Mesothelial cell of epicardium (in vitro differentiated cells): ENCODE data around the gene TEP1. TPM values are rescaled to one million over a fixed set of nuclear protein-coding genes. Genes with fewer than 3 reads are reported as not detected.

Experiments used
- DNase-seq, 2 experiments: peaks; one replicate each; pipeline ENCODE4 v3.0.0; 2021; ENCODE audit warnings: low spot score in 2 of 2; ENCODE audit not compliant: unreplicated experiment in 2 of 2
- H3K27ac Mint-ChIP-seq: 2 replicates; pipeline ENCODE4 v1.8.0; 2021; ENCODE audit warnings: mixed read lengths
- H3K27me3 Mint-ChIP-seq: 2 replicates; pipeline ENCODE4 v1.8.0; 2021; ENCODE audit warnings: low read depth, mixed read lengths
- H3K36me3 Mint-ChIP-seq: 2 replicates; pipeline ENCODE4 v1.8.0; 2021; ENCODE audit warnings: mixed read lengths
- H3K4me1 Mint-ChIP-seq: 2 replicates; pipeline ENCODE4 v1.8.0; 2021; ENCODE audit warnings: mixed read lengths
- H3K4me3 Mint-ChIP-seq: 2 replicates; pipeline ENCODE4 v1.8.0; 2021; ENCODE audit warnings: mild to moderate bottlenecking, moderate library complexity, mixed read lengths
- H3K9me3 Mint-ChIP-seq: 2 replicates; pipeline ENCODE4 v1.8.0; 2021; ENCODE audit warnings: mixed read lengths
- CTCF ChIP-seq: fragments of 200-600 bp; sonication (generic); IDR thresholded peaks from one replicate; pipeline ENCODE4 v1.5.0; 2021; ENCODE audit warnings: antibody characterized with exemption; ENCODE audit not compliant: unreplicated experiment
- total RNA-seq: library from RNA; stranded (reverse); gene quantifications from 3 replicates; pipeline ENCODE4 v1.2.1, GENCODE V29; 2021

The TEP1 gene
- total RNA-seq, 1 donor from 2014 or later: 18.3 TPM

- H3K4me3 Mint-ChIP-seq: no peak overlapping the region
- no peak for DNase-seq
- no peaks in the 10 kb centered on the region for H3K36me3 Mint-ChIP-seq
- H3K9me3 Mint-ChIP-seq: no peaks in the 10 kb centered on the region
- no peak for TF ChIP-seq CTCF
- H3K27me3 Mint-ChIP-seq: no peaks in the 10 kb centered on the region
- H3K4me1 Mint-ChIP-seq: no peaks in the 10 kb centered on the region
- H3K27ac Mint-ChIP-seq: no peak overlapping the region
Measured at GRCh38 chr14:20427231-20428009, 14.1 kb upstream of the TEP1 start.

- H3K36me3 Mint-ChIP-seq: no peaks in the 10 kb centered on the region
- H3K4me3 Mint-ChIP-seq: no peak overlapping the region
- no peak overlapping the region for H3K27ac Mint-ChIP-seq
- no peaks in the 10 kb centered on the region for H3K27me3 Mint-ChIP-seq
- no peak for DNase-seq
- H3K4me1 Mint-ChIP-seq: no peaks in the 10 kb centered on the region
- H3K9me3 Mint-ChIP-seq: no peaks in the 10 kb centered on the region
- TF ChIP-seq CTCF: no peak
Measured at GRCh38 chr14:20424851-20425250, 11.6 kb upstream of the TEP1 start.

- Mint-ChIP-seq H3K27ac (no peak overlapping the region), H3K27me3 (peaks cover 3% of the 10 kb centered on the region), H3K4me1 (peaks cover under 1% of the 10 kb centered on the region), H3K4me3 (no peak overlapping the region), H3K36me3 (no peaks in the 10 kb centered on the region), H3K9me3 (no peaks in the 10 kb centered on the region)
- TF ChIP-seq CTCF: no peak
- no peak for DNase-seq
Measured at GRCh38 chr14:20422886-20423285, 9.6 kb upstream of the TEP1 start.

- no peaks in the 10 kb centered on the region for H3K36me3 Mint-ChIP-seq
- H3K4me3 Mint-ChIP-seq: no peak overlapping the region
- H3K9me3 Mint-ChIP-seq: no peaks in the 10 kb centered on the region
- no peak for TF ChIP-seq CTCF
- no peak for DNase-seq
- H3K27me3 Mint-ChIP-seq: peaks cover 3% of the 10 kb centered on the region
- H3K27ac Mint-ChIP-seq: no peak overlapping the region
- peaks cover 7% of the 10 kb centered on the region for H3K4me1 Mint-ChIP-seq
Measured at GRCh38 chr14:20421267-20421666, 8.0 kb upstream of the TEP1 start.

- no peak for TF ChIP-seq CTCF
- Mint-ChIP-seq H3K36me3 (no peaks in the 10 kb centered on the region), H3K4me1 (peaks cover 7% of the 10 kb centered on the region), H3K27ac (no peak overlapping the region), H3K27me3 (peaks cover 3% of the 10 kb centered on the region), H3K9me3 (no peaks in the 10 kb centered on the region), H3K4me3 (no peak overlapping the region)
- DNase-seq: no peak
Measured at GRCh38 chr14:20419419-20419818, 6.1 kb upstream of the TEP1 start.
